Measurements from ENCODE around the gene RNF4. TPM values are rescaled to one million over a fixed set of nuclear protein-coding genes. Genes with fewer than 3 reads are reported as not detected.

The RNF4 gene
- polyA plus RNA-seq, 4 donors = 53.3 to 67.2 (median 65.9) TPM

Other genes starting within 250 kb of the RNF4 start
- gene HAUS3, start 227.0 kb upstream of the RNF4 start, polyA plus RNA-seq (ENCODE audit: insufficient read length in 4 of 4) = 10 to 100 TPM; 19.0 to 22.5 (median 21.2) TPM
- gene POLN, start 227.0 kb upstream of the RNF4 start, polyA plus RNA-seq (ENCODE audit: insufficient read length in 4 of 4) = 1 to 10 TPM; 2.3 to 6.7 (median 3.3) TPM
- 10 to 100 TPM; 45.9 to 74.8 (median 58.4) TPM for gene MXD4, start 207.0 kb upstream of the RNF4 start, polyA plus RNA-seq (ENCODE audit: insufficient read length in 4 of 4)
- gene ZFYVE28, start 50.5 kb upstream of the RNF4 start, polyA plus RNA-seq (ENCODE audit: insufficient read length in 4 of 4) = 1 to 10 TPM; 1.7 to 2.9 (median 2.2) TPM
- under 1 TPM; 0.19 to 0.96 (median 0.75) TPM for gene CFAP99, start 50.2 kb upstream of the RNF4 start, polyA plus RNA-seq (ENCODE audit: insufficient read length in 4 of 4)
- 10 to 100 TPM; 25.1 to 29.4 (median 27.4) TPM for gene FAM193A, start 67.5 kb downstream of the RNF4 start, polyA plus RNA-seq (ENCODE audit: insufficient read length in 4 of 4)

All from left renal pelvis (tissue), 4 donors.